ENCODE results near the gene TRMT2B.
A peak's percentile ranks its signal among the peaks of the same experiment; 100 is the strongest.
"Not testable (repeated sequence)": the region's sequence is repeated elsewhere in the genome, so short reads cannot be mapped to it uniquely, and the experiment has no call there.

Gene TRMT2B, protein sequence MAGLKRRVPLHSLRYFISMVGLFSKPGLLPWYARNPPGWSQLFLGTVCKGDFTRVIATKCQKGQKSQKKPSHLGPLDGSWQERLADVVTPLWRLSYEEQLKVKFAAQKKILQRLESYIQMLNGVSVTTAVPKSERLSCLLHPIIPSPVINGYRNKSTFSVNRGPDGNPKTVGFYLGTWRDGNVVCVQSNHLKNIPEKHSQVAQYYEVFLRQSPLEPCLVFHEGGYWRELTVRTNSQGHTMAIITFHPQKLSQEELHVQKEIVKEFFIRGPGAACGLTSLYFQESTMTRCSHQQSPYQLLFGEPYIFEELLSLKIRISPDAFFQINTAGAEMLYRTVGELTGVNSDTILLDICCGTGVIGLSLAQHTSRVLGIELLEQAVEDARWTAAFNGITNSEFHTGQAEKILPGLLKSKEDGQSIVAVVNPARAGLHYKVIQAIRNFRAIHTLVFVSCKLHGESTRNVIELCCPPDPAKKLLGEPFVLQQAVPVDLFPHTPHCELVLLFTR

DNA sequence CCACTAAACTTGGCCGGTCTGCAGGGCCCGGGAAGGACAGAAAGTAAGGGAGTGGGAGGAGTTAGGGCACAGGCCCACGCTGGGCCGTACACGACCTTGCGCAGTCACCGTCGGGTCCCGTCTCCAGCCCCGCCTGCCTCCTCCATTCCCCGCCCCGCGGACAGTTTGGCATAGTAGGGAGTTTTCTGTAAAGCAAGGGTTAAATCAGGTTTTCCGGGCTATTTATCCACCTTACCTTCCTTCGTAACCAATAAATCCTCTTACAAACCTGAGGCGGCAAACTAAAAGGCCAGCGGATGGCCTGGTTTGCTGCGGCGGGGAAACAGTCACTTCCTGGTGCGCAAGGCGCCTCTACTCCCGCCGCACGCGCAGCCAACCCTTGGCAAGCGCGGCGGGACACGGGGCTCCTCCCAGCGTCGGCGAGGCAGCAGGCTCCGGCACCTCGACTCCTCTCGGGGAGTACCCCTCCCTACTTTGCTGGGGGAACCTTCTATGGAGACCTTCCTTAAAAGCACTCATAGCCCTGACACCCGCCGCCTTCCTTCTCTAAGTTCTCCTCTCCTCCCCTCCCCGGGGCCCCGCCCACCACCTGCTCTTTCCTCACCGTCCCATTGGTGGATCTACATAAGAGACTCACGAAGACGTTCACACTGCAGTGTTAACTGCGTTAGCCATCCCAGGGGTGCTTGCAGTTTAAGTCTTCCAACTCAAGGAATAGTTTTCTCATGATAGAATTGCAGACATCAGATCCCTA, at the start of gene TRMT2B:
TSS of gene TRMT2B (minus strand) at position 563 of the 754 bp plus-strand sequence. CDS start 9,822 bp downstream, outside the sequence.
- DNase-seq: peak; percentile 35

DNA sequence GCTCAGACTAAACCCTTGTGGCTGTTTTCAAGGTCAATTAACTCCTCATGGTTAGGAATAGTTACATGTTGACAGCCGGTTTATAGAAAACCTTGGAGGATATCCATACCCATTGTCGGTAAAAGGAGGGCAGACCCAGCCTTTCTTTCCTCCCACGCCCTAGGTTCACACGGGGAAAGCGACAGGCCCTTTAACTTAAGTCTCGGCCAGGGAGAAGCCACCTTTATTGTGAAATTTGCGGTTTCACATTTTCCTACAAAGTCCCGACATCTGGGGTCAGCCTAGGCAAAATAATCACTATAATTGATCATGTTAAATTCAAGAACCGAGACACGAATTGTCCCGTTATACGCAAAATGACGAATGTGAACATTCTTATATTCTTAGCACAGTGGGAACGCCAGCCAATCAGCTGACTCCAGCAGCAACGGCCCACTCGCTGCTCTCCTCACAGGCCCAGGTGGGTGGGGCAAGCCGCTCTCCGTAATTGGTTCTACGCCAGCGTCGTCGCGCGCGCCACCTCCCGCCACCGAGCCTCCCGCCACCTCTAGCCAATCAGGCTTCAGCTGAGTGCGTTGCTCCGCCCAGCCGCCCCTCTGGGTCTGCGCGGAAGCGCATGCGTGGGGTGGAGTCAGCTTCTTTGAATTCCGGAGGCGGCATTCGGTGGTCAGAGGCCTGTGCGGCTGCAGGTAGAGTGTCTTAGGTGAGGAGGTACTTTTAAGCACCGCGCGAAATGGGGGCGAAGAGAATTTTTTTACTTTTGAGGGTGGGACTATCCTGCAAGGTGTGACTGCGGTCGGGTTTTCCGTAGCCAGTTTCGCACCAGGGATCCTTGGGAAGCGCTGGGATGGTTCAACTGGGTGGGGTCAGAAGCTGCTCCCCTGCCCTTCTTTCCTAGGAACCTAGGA, 45.9 kb upstream of the TRMT2B start, which contains the start of gene CENPI:
TSS of gene CENPI (plus strand) at position 659 of the 908 bp plus-strand sequence. CDS start 2,867 bp downstream, outside the sequence.
- peak; percentile 63 for DNase-seq

DNA sequence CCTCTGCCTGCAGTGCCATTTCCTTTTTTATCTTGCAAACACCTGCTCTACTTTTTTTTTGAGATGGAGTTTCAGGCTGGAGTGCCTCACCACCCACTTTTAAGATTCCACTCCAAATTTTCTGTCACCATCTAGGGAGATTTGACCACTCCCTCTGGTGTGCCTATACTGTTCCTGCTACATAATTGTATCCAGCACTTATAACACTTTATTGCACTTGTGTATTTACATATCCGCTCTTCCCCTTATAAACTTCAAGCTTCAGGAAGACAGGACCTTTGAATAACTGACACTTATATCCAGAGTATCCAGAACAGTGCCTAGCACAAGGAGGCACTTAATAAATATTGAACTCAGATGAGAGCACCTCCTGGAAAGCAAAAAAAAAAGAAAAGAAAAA, 39.9 kb upstream of the TRMT2B start:
- DNase-seq: no peak

DNA sequence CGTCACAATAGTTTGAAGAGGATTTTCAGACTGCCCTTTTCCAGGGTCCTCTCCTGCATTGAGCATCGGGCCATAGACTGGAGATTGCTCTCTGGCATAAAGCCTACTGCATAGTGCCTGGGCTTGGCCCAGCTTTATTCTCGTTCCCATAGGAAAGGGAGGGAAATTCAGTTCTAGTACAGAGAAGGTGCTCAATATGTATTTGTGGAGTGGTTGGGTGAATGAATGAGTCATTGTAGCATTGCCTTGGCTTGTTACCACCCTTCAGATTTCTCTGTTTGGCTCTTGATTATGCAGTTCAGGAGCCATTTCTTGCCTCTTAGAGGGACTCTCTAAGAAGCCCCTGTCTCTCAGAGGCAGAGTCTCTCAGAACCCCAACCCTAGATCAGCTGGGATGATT, 29.3 kb upstream of the TRMT2B start:
- no peak for DNase-seq

DNA sequence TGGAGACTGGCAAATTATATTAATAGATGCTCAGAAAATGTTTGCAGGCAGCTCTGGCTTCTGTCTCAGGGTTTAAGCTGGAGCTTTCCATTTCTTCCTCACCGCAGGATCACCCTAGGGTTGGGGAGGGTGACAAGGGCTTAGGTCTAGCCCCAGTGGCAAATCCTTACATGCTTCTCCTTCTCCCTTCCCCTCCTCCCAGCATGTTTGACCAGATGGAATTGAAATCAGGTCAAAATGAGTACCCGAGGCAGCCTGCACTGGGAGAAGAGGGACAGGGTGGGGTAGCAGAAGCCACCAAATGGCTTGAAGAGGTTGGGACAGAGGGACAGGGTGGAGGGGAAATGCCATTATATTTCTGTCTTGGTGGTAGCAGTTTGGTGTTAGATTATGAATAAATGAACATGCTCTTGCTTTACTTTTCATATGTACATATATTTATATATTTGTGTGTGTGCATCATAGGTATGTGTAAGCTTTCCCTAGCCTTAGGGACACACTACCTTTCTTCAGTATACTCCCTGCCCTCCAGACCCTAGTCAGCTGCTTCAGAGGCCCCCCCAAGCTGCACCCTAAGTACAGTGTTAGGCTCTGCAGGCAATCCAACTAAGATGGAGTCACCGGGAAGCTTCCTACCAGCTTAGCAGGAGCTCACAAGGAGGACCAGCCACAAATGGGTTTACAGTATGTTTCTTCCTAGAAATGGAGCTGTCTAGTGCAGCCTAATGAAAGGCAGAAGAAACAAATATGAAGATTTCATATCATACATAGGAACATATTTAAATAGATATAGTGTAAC, 28.6 kb upstream of the TRMT2B start:
- no peak for DNase-seq

DNA sequence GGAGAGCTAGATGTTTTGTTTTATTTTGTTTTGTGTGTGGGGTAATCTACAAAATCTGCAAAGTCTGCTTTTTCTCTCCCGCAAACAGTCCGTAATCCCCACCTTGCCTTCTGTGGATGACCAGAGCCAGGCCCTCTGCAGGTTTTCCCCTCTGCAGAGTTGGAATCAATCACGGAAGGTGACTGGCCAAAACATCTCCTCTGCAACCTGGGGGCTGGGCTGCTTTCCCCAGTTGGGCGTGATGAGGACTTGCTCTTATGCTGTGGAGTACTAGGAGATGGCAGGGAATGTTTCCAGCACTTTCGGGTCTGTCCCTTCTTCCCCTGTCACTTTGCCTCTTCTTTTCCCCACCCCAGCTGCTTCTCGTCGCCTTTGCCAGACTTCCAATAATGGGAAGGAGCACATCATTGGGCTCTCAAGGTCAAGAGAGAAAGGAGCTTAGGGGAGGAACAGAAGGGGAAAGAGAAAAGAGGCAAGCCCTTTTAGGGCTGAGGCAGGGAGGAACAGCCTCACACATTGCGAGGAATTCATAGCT, 27.9 kb upstream of the TRMT2B start:
- no peak for DNase-seq

DNA sequence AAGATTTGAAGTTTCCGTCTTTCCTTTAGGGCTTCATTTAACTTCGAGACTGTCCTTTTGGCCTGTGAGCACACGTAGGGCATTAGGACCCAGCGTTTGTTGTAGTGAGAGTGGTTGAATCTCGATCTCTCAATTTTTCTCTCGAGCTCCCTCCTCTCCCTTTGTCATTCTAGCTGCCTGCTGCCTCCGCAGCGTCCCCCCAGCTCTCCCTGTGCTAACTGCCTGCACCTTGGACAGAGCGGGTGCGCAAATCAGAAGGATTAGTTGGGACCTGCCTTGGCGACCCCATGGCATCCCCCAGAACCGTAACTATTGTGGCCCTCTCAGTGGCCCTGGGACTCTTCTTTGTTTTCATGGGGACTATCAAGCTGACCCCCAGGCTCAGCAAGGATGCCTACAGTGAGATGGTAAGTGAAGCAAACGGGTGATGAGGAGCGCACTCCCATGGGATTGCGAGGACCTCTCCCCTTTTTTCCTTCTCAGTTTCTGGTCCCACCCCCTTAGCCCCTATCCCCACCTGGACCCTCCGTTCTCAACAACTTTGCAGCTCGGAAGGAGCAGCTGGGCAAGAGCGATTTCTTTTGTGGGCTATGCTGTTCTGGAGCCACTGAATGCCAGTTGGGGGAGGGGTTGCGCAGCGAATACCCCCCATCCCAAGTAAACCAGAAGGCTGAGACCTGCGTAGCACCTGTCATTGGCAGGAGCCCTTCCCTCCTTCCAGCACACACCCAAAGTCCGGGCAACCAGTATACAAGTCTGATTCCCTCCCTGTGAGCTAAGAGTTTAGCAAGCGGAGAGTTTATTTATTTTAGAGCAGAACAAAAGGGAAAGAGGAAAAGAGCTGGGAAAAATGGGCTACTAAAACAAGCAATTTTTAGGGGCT, 27.0 kb upstream of the TRMT2B start, which contains the start of gene TMEM35A:
TSS of gene TMEM35A (plus strand) at position 164 of the 883 bp plus-strand sequence. CDS start at position 288, 124 bp downstream.
- DNase-seq: no peak

DNA sequence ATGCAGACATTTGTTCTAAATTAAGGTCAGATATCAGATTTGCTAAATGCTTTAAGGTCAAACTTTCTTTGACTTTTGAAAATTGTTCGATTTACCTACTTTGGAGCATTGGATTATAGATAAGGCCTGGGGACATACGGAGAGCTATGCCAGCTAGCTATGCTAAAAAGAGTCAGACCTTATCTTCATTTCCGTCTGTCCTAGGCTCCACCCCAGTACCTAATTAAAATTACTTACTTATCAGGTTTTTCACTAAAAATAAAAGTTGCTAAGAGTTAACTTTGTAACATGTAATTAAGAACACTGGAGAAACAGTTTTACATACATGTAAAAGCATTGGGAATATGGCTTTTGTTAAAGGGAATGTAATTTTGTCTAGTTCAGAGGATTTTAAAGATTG, 19.7 kb upstream of the TRMT2B start:
- no peak for DNase-seq

DNA sequence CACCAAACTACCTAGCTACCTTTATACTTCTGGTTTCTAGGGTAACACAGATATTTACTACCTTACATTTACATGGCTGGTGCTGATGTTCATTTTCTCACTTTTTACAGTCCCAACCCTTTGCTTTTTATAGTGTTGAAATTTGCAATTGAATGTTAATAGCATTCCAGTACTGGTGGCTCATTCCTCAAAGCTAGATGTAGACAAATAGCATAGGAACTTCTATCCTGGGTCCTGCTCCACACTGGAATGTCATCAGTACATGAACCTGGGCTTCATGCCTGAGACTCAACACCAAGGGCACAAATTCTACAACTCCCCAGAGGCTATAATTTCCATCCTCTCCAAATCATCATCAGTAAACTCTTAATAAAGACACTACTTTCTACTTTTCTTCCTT, 10.3 kb upstream of the TRMT2B start:
- no peak for DNase-seq

DNA sequence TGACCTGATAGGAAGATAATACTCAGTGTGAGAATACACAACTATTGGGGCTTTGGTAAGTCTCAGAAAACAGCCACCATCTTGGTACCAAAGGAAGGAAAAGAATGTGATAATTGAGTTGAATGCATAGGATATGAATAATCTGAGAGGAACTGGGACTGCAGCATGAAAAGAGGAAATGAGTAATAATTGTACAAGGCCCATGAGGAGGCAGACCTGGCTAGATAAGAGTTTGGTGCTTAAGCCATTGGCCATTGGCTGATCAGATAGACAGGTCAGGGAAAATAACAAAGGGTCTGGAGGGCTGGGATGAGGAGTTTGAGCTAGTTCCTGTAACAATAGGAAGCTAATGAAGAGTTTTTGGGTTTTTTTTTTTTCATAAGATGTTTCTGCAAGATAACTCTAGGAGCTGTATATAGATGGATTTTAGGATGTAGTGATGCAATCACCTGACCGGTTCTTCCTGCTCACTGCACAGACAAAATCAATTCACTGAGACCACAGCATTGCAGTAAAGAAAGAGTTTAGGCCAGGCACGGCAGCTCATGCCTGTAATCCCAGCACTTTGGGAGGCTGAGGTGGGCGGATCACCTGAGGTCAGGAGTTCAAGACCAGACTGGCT, 5.3 kb upstream of the TRMT2B start:
- no peak for DNase-seq

DNA sequence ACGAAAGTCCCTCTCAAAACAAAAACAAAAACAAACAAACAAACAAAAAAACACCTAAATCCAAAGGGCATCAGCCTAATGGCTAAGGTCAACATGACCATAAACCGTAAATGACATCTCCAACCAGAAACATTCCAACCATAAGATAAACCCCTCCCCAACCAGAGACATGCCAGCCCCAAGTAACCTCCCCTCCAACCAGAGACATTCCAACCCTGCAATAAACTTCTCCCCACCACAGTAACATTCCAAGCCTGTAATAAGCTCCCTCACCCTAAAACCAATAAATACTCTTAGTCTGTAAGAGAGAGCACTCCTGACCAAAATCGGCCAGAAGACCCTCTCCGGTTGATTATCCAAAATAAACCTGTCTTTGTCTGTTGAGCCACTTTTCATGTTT, 4.6 kb upstream of the TRMT2B start:
- DNase-seq: not testable (repeated sequence)

DNA sequence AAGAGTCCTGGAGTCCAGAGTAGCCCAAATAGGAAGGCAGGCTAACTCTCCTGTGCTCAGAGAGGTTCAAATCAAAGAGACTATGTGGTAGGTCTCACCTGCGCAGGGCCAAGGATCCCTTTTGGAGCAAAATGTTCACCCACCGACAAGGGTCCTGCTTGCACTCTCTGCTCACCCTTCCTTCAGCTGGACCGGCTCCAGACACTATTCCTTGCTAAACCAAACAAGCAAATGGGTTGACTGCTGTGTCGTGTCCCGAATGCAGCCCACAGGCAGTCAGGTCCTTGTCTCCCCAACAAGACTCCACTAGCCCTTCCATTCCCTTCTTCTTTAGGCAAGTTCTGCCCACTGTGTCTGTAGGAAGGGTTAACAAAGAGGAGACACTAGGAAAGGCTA, 760 bp downstream of the TRMT2B start:
- no peak for DNase-seq

DNA sequence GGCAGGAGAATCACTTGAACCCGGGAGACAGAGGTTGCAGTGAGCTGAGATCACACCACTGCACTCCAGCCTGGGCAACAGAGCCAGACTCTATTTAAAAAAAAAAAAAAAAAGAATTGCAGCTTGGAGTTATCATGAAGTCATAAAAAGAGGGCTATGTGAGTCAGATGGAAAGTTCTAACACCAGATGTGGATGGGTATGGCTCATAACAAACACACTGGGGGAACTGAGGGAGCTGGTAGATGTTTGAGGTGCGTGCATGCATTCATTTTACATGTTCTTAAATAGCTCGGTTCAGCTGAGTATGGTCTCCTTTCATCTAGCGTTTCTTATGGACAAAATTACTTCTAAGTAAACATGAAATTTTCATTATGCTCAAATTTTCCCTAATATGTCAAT, 11.7 kb downstream of the TRMT2B start:
- no peak for DNase-seq

DNA sequence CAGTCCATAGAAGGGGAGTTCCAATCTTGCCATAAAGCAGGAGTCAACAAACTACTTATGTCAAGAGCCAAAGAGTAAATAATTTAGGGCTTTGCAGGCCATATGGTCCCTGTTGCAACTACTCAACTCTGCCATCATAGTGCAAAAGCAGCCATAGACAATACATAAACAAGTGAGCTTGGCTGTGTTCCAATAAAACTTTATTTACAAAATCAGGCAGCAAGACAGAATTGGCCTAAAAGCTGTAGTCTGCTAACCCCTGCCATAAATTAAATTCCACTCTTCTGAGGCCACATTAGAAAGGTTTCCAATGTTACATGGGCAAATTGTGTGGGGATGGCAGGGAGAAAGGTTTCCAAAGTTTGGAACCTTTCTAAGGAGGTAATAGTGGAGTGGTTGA, 14.7 kb downstream of the TRMT2B start:
- DNase-seq: no peak

DNA sequence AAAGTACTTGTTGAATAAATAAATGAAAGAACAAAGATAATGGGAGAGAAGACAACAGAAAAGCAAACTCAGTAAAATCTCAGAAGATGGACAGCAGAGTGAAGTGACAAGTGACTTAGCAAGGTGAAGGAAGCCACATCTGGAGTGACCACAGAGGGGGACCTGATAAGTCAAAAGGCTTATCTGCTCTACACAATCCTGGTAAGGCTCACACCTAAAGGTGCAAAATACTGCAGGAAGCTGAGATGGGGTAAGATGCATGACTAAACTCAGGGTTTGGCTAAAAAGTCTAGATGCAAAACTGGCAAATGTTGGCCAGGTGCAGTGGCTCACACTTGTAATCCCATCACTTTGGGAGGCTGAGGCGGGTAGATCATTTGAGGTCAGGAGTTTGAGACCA, 22.2 kb downstream of the TRMT2B start:
- DNase-seq: no peak

DNA sequence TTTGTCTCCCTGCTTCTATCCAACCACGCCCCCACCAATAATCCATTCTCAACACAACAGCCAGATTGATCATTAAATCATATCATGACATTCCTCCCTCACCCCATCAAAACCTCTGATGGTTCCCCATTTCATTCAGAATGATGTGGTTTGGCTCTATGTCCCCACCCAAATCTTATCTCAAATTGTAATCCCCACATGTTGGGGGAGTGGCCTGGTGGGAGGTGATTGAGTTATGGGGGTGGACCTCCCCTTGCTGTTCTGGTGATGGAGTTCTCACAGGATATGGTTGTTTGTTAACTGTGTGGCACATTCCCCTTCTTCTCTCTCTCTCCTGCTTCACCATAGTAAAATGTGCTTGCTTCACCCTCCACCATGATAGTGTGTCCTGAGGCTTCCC, 23.3 kb downstream of the TRMT2B start:
- no peak for DNase-seq

DNA sequence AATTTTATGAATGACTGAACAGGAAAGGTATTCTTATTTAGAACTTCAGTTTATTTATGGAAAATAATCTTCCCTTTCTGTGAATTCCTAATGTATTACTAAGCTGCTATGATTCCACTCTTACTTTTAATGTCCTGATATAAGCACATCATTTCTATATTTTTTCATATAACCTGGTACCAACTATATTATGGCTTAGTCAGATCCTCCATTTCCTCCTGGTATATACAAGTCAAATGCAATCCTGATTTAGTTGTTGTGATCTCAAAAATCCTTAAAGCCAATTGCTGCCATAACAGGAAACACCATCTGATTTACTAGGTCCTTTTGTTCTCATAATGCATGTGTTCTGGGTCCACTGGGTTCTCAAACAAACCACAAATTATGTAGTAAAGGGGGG, 26.8 kb downstream of the TRMT2B start:
- no peak for DNase-seq

DNA sequence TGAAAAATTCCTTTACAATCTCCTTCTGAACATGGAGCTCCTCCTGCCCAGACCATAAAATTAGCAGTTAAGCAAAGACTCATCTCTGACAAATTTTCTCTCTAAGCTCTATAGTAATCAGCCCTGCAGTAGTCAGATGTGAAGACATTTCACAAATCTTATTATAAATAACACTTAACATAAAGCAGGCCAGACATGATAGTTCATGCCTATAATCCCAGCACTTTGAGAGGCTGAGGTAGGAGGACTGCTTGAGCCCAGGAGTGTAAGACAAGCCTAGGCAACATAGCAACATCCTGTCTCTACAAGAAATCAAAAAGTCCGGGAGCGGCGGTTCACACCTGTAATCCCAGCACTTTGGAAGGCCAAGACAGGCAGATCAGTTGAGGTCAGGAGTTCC, 29.9 kb downstream of the TRMT2B start:
- no peak for DNase-seq

DNA sequence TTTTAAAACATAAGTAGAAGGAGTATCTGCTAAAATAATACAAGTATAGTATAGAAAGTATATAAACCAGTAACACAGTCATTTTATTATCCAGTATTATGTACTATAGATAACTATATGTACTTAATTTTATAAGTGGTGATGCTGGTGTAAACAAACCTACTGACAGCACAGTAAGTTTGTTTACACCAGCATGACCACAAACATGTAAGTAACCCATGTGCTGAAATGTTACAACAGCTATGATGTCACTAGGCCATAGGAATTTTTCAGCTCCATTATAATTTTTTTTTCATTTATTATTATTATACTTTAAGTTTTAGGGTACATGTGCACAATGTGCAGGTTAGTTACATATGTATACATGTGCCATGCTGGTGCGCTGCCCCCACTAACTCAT, 39.9 kb downstream of the TRMT2B start:
- DNase-seq: not testable (repeated sequence)

DNA sequence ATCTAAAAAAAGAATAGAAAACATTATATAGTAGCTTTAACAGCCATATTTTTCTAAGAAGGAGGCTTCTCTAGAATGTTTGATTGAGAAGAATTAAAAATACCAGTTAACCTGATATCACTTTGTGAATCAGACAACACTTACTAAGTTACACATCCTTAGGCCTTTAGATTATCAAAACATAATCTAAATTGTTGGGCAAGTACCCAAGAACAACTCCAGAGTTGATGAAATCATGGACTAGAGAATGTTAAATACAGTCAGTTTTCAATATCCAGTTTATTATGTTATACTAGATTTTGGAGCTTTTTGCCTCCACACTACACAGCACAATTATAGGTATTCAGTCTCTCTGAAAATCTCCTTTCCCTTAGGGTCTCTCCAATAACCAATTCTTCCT, 42.8 kb downstream of the TRMT2B start:
- no peak for DNase-seq

Data from SHP77 treated with DMSO at 0.1 percent for 48 hours (cell line).